Measurements from ENCODE around the gene VKORC1.

GRCh38 chr16:31063843-31064611, 30.6 kb downstream of the VKORC1 start:
- TF ChIP-seq L3MBTL2 (conservative IDR thresholded peaks at IDR 0.05) (no peak), FOXA1 (IDR thresholded peaks at IDR 0.05) (no peak), BHLHE40 (IDR thresholded peaks at IDR 0.05; ENCODE audit: borderline replicate concordance) (no peak), NFRKB (IDR thresholded peaks at IDR 0.05) (no peak), ELF4 (IDR thresholded peaks at IDR 0.05) (no peak)
